ENCODE data around the gene CDH3.

CDH3 gene

GRCh38 chr16:68718590-68718989 lies 73.5 kb downstream of the CDH3 start:
- no peak for TF ChIP-seq CTCF (IDR thresholded peaks at IDR 0.05; ENCODE audit: insufficient read depth, low read depth, low read length, missing control alignments)
- no peak for DNase-seq (ENCODE audit: low read depth)
- H3K4me3 ChIP-seq (ENCODE audit: low read depth, low read length): no peak overlapping the region

DNA sequence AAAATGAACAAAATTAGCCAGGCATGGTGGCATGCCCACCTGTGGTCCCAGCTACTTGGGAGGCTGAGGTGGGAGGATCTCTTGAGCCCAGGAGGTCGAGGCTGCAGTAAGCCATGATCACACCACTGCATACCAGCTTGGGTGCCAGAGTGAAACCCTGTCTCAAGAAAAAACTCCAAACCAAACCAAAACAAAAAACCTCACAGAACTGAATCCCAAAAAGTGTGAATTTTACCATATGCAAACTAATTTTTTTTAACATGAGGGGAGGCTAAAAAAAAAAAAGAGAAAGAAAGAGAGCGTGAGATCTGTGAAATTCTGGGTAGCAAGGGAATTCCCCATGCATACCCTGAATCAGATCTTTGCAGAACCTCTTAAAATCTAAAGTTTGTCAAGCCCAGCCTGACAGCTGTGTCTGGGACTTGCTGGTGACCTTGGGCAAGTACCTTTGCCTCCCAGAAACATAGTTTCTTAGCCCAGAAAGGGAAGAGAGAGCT lies 74.9 kb downstream of the CDH3 start:
- no peak overlapping the region for H3K4me3 ChIP-seq (ENCODE audit: low read depth, low read length)
- DNase-seq (ENCODE audit: low read depth): peak; percentile 95
- no peak for TF ChIP-seq CTCF (IDR thresholded peaks at IDR 0.05; ENCODE audit: insufficient read depth, low read depth, low read length, missing control alignments)

DNA sequence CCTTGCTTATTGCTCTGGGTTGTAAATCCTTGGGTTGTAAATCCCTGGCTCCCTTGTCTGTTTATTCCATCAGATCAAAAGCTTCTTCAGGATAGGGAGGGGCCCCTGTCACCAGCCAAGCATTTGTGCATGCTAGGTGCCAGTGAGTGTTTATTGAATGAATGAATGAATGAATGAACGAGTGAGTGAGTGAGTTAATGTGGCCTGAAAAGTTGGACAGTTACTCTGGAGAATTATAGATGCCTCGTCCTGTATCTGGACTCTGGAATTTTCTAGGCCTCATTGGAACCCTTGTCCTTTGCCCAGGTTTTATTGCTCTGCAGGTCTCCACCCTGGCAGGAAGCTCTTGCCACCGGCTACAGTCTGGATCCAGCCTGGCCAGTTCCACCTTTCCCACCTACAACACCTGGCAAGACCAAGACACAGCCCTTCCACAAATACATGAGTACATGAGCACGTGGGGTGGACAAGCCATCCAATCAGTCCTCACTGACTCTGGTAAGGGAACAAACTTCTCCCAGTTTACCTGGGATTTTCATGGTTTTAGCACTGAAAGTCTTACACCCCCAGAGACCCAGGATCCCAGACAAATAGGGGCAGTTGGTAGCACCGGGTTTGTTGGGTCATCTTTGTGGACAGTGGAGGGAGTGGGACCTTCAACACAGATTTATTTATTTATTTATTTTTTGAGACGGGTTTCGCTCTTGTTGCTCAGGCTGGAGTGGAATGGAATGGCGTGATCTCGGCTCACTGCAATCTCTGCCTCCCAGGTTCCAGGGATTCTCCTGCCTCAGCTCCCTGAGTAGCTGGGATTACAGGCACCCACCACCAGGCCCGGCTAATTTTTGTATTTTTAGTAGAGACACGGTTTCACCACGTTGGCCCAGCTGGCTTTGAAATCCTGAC lies 77.3 kb downstream of the CDH3 start:
- H3K4me3 ChIP-seq (ENCODE audit: low read depth, low read length): no peak overlapping the region
- DNase-seq (ENCODE audit: low read depth): no peak
- no peak for TF ChIP-seq CTCF (IDR thresholded peaks at IDR 0.05; ENCODE audit: insufficient read depth, low read depth, low read length, missing control alignments)

DNA sequence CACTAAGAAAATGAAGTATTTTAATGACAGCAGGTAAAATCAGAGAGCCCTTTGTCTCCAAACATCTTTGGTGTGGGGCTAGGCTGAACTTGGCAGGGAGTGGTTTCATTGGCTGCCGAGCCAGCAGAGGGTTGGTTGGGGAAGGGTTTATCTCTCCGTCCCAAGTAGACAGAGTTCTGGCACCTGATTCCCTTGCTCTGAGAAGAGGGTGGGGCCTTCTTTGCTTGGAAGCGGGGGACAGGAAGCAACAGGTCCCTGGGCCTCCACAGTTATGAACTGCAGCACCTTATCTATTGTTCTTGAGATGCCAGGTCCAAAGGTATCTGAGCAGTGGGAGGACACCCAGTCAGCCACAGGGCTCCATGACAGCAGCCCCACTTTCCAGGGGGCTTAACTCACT lies 79.7 kb downstream of the CDH3 start:
- TF ChIP-seq CTCF (IDR thresholded peaks at IDR 0.05; ENCODE audit: insufficient read depth, low read depth, low read length, missing control alignments): no peak
- no peak for DNase-seq (ENCODE audit: low read depth)
- no peak overlapping the region for H3K4me3 ChIP-seq (ENCODE audit: low read depth, low read length)

GRCh38 chr16:68728523-68728922 lies 83.4 kb downstream of the CDH3 start:
- no peak for DNase-seq (ENCODE audit: low read depth)
- TF ChIP-seq CTCF (IDR thresholded peaks at IDR 0.05; ENCODE audit: insufficient read depth, low read depth, low read length, missing control alignments): no peak

DNA sequence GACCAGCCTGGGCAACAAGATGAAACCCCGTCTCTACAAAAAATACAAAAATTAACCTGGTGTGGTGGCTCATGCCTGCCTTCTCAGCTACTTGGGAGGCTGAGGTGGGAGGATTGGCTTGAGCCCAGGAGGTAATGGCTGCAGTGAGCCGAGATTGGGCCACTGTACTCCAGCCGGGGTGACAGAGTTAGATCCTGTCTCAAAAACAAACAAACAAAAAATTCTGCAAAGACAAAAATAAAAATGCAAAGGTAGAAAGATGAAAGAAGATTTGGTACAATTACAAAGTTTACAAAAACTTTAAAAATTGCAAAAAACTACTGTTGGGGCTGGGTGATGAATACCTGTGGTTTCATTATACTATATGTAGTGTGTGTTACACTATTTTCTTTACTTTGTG lies 86.5 kb downstream of the CDH3 start:
- no peak for TF ChIP-seq CTCF (IDR thresholded peaks at IDR 0.05; ENCODE audit: insufficient read depth, low read depth, low read length, missing control alignments)
- H3K4me3 ChIP-seq (ENCODE audit: low read depth, low read length): no peak overlapping the region
- no peak for DNase-seq (ENCODE audit: low read depth)

More at GRCh38 chr16:68728523-68728922, 83.4 kb downstream of the CDH3 start:
- H3K4me3 ChIP-seq (ENCODE audit: low read depth, low read length): no peak overlapping the region
